Immature natural killer cell (primary cell): ENCODE results near the gene VPREB3. TPM values are rescaled to one million over a fixed set of nuclear protein-coding genes. Genes with fewer than 3 reads are reported as not detected.
A peak's percentile ranks its signal among the peaks of the same experiment; 100 is the strongest.
"Not testable (repeated sequence)": the region's sequence is repeated elsewhere in the genome, so short reads cannot be mapped to it uniquely, and the experiment has no call there.

Source experiments
- DNase-seq, 3 donors: peaks; one replicate each; pipeline ENCODE4 v3.0.0; 2022; ENCODE audit warnings: mixed read lengths in 1 of 3
- H3K27ac Mint-ChIP-seq, 6 donors: one replicate each; pipeline ENCODE4 v1.8.0; 2020; ENCODE audit warnings: mixed read lengths in 6 of 6, mild to moderate bottlenecking in 5 of 6, inconsistent platforms in 4 of 6, moderate library complexity in 3 of 6
- H3K27me3 Mint-ChIP-seq, 3 donors: one replicate each; pipeline ENCODE4 v1.8.0; 2020 to 2021; ENCODE audit warnings: low read depth in 3 of 3, mild to moderate bottlenecking in 3 of 3, mixed read lengths in 3 of 3, moderate library complexity in 3 of 3, inconsistent platforms in 1 of 3
- H3K36me3 Mint-ChIP-seq, 3 donors: one replicate each; pipeline ENCODE4 v1.8.0; 2020; ENCODE audit warnings: mixed read lengths in 3 of 3, inconsistent platforms in 2 of 3, mild to moderate bottlenecking in 2 of 3
- H3K4me1 Mint-ChIP-seq, 2 donors: one replicate each; pipeline ENCODE4 v1.8.0; 2020; ENCODE audit warnings: inconsistent platforms in 2 of 2, mild to moderate bottlenecking in 2 of 2, mixed read lengths in 2 of 2, moderate library complexity in 1 of 2
- H3K4me3 Mint-ChIP-seq, 5 donors: one replicate each; pipeline ENCODE4 v1.8.0; 2020; ENCODE audit warnings: mild to moderate bottlenecking in 5 of 5, mixed read lengths in 5 of 5, inconsistent platforms in 3 of 5, moderate library complexity in 3 of 5
- H3K9me3 Mint-ChIP-seq, 6 donors: one replicate each; pipeline ENCODE4 v1.8.0; 2020; ENCODE audit warnings: mild to moderate bottlenecking in 6 of 6, mixed read lengths in 6 of 6, inconsistent platforms in 4 of 6, moderate library complexity in 3 of 6
- polyA plus RNA-seq, 3 donors: library from polyadenylated mRNA; unstranded; fragments of 300-500 nt; fragmentation: Illumina TruSeq; gene quantifications; one replicate each; pipeline ENCODE4 v1.2.3, GENCODE V29; 2021

VPREB3 gene
- polyA plus RNA-seq, 3 donors from 2014 or later: 1.3 TPM; not detected in 2

DNA sequence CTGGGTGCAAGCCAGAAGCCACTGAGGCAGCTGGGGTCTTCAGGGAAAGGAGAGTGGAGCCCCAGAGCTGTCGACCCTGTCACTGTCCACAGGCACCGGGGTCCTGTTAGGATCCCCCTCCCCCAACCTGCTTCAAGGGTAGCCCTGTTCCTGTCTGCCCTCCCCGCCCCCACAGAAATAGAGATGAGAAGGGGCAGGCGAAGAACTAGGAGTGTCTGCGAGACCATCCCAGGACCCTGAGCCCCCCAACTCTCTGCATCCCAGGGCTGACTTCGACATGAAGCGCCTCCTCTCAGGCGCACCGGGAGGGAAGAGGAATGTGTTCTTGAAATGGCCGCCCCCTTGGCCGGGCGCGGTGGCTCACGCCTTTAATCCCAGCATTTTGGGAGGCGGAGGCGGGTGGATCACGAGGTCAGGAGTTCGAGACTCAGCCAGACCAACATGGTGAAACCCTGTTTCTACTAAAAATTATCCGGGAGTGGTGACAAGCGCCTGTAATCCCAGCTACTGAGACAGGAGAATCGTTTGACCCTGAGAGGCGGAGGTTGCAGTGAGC is 2.7 kb downstream of the VPREB3 start:
- Mint-ChIP-seq H3K4me3 (peak overlapping the region; percentile 68 to 84 (median 73)), H3K4me1 (peaks cover 14 to 22% of the 10 kb centered on the region in 2 donors), H3K27ac (peak overlapping the region; percentile 44 to 85 (median 70)), H3K9me3 (no peaks in the 10 kb centered on the region), H3K27me3 (peaks cover 0 to 2% (median 0%) of the 10 kb centered on the region in 3 donors), H3K36me3 (peaks cover 0 to 5% (median 0%) of the 10 kb centered on the region in 3 donors)
- no peak for DNase-seq

DNA sequence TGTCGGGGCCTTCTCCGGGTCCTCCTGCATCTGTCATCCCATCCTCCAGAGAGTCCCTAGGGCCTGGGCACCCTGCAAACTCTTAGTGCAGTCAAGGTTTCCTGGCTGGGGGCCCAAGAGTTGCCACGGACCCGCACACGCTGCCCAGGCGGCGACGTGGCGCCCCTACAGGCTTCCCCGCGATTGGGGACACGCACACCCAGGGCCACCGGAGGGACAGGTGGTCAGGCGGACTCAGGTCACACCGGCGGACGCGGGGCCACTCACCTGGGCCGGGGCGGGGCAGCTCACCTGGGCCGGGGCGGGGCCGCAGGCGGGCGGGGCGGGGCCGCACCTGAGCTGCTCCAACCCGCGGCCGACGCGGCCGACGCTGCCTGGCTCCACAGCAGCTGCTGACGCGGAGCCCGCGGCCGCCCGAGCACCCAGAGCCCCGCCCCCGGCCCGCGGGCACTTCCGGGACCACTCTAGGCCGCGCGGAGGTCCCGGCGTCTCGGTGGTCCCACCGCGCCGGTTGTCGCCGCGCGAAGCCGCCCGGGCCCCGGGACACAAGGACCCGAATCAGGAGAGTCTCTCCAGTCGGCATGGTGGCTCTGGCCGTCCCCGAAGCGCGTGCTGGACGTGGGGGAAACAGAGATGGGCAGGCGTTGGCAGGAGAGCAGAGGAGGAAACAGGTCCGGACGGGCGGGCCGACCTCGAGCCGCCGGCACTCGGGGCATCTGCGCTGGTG is 3.3 kb downstream of the VPREB3 start, which contains the start of gene ZNF70:
ZNF70 (minus strand) TSS at position 399 of the 727 bp plus-strand sequence. CDS start 5,972 bp downstream, outside the sequence.
- peak within 1 kb of the TSS; percentile 77 to 86 (median 84) for H3K4me3 Mint-ChIP-seq
- H3K36me3 Mint-ChIP-seq: peaks cover 0 to 5% (median 0%) of the 10 kb centered on the region in 3 donors
- peak within 1 kb of the TSS; percentile 74 to 87 (median 81) for H3K27ac Mint-ChIP-seq
- H3K4me1 Mint-ChIP-seq: peaks cover 14 to 25% of the 10 kb centered on the region in 2 donors
- H3K9me3 Mint-ChIP-seq: no peaks in the 10 kb centered on the region
- H3K27me3 Mint-ChIP-seq: peaks cover 0 to 2% (median 0%) of the 10 kb centered on the region in 3 donors
- peak; percentile 84 to 88 (median 87) for DNase-seq

GRCh38 chr22:23750367-23750713 is 3.9 kb downstream of the VPREB3 start:
- peaks cover 15 to 30% of the 10 kb centered on the region in 2 donors for H3K4me1 Mint-ChIP-seq

DNA sequence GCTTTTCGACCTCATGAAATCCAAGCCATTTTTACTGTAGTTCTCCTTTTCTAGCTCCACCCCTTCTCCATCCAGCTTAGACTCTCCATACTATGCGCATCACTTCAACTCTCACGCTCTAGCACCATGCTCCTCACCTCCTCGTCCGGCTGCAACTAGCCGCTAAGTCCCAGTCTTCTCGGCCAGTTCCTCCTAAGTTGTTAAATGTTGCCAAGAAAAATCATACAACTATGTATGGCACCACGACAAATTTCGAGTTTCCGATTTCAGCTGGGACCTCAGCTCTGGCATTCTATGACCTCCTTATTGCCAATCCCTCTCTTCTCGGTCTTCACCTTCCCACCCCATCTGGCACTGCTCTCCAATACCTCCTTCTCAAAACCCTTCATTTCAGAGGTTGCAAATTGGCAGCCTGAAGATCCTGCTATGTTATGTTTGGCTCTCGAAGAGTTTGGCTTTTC is 4.4 kb downstream of the VPREB3 start:
- H3K9me3 Mint-ChIP-seq: no peaks in the 10 kb centered on the region
- peaks cover 20 to 34% of the 10 kb centered on the region in 2 donors for H3K4me1 Mint-ChIP-seq
- peaks cover 0 to 2% (median 0%) of the 10 kb centered on the region in 3 donors for H3K27me3 Mint-ChIP-seq

More at GRCh38 chr22:23750367-23750713, 3.9 kb downstream of the VPREB3 start:
- Mint-ChIP-seq H3K27me3 (peaks cover 0 to 2% (median 0%) of the 10 kb centered on the region in 3 donors), H3K27ac (peak overlapping the region; percentile 74 to 87 (median 80)), H3K9me3 (no peaks in the 10 kb centered on the region), H3K36me3 (peaks cover 0 to 5% (median 0%) of the 10 kb centered on the region in 3 donors), H3K4me3 (peak overlapping the region; percentile 75 to 86 (median 84))
- DNase-seq: no peak

DNA sequence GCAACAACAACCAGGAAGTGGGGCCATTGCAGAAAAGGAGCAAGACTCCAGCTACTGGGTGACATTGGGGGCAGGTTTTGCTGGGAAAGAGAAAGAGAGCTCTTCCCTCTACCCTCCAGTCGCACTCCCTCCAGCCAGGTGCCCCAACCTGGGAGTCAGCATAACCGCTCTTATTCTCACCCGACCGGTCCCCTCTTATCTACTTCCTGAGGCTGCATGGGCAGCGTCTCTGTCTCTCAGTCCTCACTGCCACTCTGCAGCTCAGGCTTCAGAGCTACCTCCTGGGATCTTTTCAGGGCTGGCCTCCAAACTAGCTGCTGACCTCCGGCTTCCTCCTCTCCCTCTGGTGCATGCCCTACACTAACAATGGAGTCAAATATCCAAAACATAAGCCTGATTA is 8.4 kb downstream of the VPREB3 start:
- DNase-seq: no peak
- H3K4me3 Mint-ChIP-seq: no peak overlapping the region
- H3K9me3 Mint-ChIP-seq: no peaks in the 10 kb centered on the region
- H3K27me3 Mint-ChIP-seq: no peaks in the 10 kb centered on the region
- H3K36me3 Mint-ChIP-seq: peaks cover 16 to 31% (median 28%) of the 10 kb centered on the region in 3 donors
- H3K4me1 Mint-ChIP-seq: peaks cover 21 to 28% of the 10 kb centered on the region in 2 donors
- H3K27ac Mint-ChIP-seq: peak overlapping the region in 1 of 6 donors; percentile 48

More for the DNA sequence above, 4.4 kb downstream of the VPREB3 start:
- Mint-ChIP-seq H3K27ac (peak overlapping the region in 5 of 6 donors; percentile 74 to 87 (median 80)), H3K36me3 (peaks cover 3 to 10% (median 4%) of the 10 kb centered on the region in 3 donors), H3K4me3 (peak overlapping the region; percentile 75 to 86 (median 84))
- DNase-seq: no peak

- H3K4me3 Mint-ChIP-seq: no peak overlapping the region
- H3K36me3 Mint-ChIP-seq: peaks cover 16 to 31% (median 23%) of the 10 kb centered on the region in 3 donors
- no peak for DNase-seq
- H3K9me3 Mint-ChIP-seq: no peaks in the 10 kb centered on the region
- no peaks in the 10 kb centered on the region for H3K27me3 Mint-ChIP-seq
- no peak overlapping the region for H3K27ac Mint-ChIP-seq
- peaks cover 9 to 16% of the 10 kb centered on the region in 2 donors for H3K4me1 Mint-ChIP-seq
Observed at GRCh38 chr22:23744485-23744884, 9.7 kb downstream of the VPREB3 start.

GRCh38 chr22:23744001-23744400 is 10.2 kb downstream of the VPREB3 start:
- Mint-ChIP-seq H3K27ac (no peak overlapping the region), H3K4me3 (no peak overlapping the region), H3K36me3 (peaks cover 16 to 31% (median 23%) of the 10 kb centered on the region in 3 donors), H3K9me3 (no peaks in the 10 kb centered on the region), H3K27me3 (no peaks in the 10 kb centered on the region), H3K4me1 (peaks cover 8 to 16% of the 10 kb centered on the region in 2 donors)
- no peak for DNase-seq

- no peak overlapping the region for H3K27ac Mint-ChIP-seq
- H3K36me3 Mint-ChIP-seq: peaks cover 16 to 31% (median 27%) of the 10 kb centered on the region in 3 donors
- no peaks in the 10 kb centered on the region for H3K9me3 Mint-ChIP-seq
- no peaks in the 10 kb centered on the region for H3K27me3 Mint-ChIP-seq
- peaks cover 8 to 16% of the 10 kb centered on the region in 2 donors for H3K4me1 Mint-ChIP-seq
- no peak for DNase-seq
- no peak overlapping the region for H3K4me3 Mint-ChIP-seq
Observed at GRCh38 chr22:23743303-23743705, 10.9 kb downstream of the VPREB3 start.

GRCh38 chr22:23742505-23743264 is 11.5 kb downstream of the VPREB3 start:
- Mint-ChIP-seq H3K27me3 (no peaks in the 10 kb centered on the region), H3K4me3 (no peak overlapping the region), H3K4me1 (peaks cover 8 to 16% of the 10 kb centered on the region in 2 donors), H3K36me3 (peaks cover 16 to 31% (median 27%) of the 10 kb centered on the region in 3 donors), H3K27ac (no peak overlapping the region), H3K9me3 (no peaks in the 10 kb centered on the region)
- no peak for DNase-seq

- no peaks in the 10 kb centered on the region for H3K4me1 Mint-ChIP-seq
- H3K9me3 Mint-ChIP-seq: no peaks in the 10 kb centered on the region
- H3K27me3 Mint-ChIP-seq: peaks cover 0 to 1% (median 0%) of the 10 kb centered on the region in 3 donors
- no peak overlapping the region for H3K27ac Mint-ChIP-seq
- no peak overlapping the region for H3K4me3 Mint-ChIP-seq
- H3K36me3 Mint-ChIP-seq: peaks cover 0 to 10% (median 4%) of the 10 kb centered on the region in 3 donors
- no peak for DNase-seq
Observed at GRCh38 chr22:23737696-23738095, 16.5 kb downstream of the VPREB3 start.

GRCh38 chr22:23728108-23728507 is 26.1 kb downstream of the VPREB3 start:
- H3K27me3 Mint-ChIP-seq, H3K4me3 Mint-ChIP-seq, H3K27ac Mint-ChIP-seq, DNase-seq, H3K9me3 Mint-ChIP-seq, H3K4me1 Mint-ChIP-seq, H3K36me3 Mint-ChIP-seq: not testable (repeated sequence)

GRCh38 chr22:23722724-23723123 is 31.5 kb downstream of the VPREB3 start:
- no peaks in the 10 kb centered on the region for H3K36me3 Mint-ChIP-seq
- H3K27ac Mint-ChIP-seq: no peak overlapping the region
- peaks cover 0 to 11% (median 4%) of the 10 kb centered on the region in 3 donors for H3K27me3 Mint-ChIP-seq
- no peaks in the 10 kb centered on the region for H3K9me3 Mint-ChIP-seq
- no peak for DNase-seq
- H3K4me1 Mint-ChIP-seq: no peaks in the 10 kb centered on the region
- H3K4me3 Mint-ChIP-seq: no peak overlapping the region

- Mint-ChIP-seq H3K27ac (no peak overlapping the region), H3K4me1 (peaks cover 4 to 5% of the 10 kb centered on the region in 2 donors), H3K36me3 (no peaks in the 10 kb centered on the region), H3K9me3 (no peaks in the 10 kb centered on the region), H3K27me3 (peaks cover 0 to 11% (median 4%) of the 10 kb centered on the region in 3 donors), H3K4me3 (no peak overlapping the region)
- no peak for DNase-seq
Observed at GRCh38 chr22:23722160-23722559, 32.1 kb downstream of the VPREB3 start.
